SK-N-MC (cell line): ENCODE measurements around the gene GALNT18.

Experiments used
- EZH2 ChIP-seq: fragments of 200-600 bp; sonication (generic); IDR thresholded peaks from one replicate; pipeline ENCODE4 v1.6.1; 2017; ENCODE audit warnings: antibody characterized with exemption
- POLR2AphosphoS5 ChIP-seq: IDR thresholded peaks from 2 replicates; pipeline ENCODE4 v1.6.1; 2012; ENCODE audit warnings: mild to moderate bottlenecking, low read depth, low read length, borderline replicate concordance

DNA sequence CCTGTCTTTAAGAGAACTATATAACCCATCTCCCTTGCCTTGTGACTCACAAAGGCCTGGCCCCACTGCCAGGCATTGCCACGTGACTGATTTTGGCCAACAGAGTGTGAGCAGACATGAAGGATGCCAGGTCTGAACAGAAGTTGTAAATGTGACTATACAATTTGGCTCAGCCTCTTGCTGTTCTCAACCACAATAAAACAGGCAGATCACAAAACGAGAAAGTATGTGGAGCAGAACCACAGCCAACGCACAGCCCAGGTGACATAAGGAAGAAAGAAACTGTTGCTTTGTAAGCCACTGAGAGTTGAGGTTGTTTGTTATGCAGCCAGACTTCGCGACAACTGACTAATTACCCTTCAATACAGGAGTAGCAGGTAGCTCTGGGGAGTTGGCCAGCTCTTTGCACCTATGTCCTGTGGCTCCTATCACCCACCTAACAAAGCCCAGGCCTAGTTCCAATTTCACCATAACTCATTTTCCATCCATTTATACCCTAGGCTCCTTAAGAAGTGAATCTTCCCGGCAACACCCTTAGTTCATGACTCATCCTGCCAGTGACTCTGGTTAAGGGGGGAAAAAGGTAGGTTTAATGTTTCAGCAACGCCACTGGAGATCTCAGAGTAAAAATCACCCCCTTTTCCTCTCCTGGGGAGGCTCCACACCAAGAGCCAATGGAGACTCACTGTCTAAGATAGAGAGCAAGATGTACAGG, 53.7 kb downstream of the GALNT18 start:
- TF ChIP-seq POLR2AphosphoS5: no peak
- no peak for TF ChIP-seq EZH2
